Peyer's patch (tissue), 4 donors: ENCODE data around the gene ZKSCAN3.

ENCODE experiments used
- CTCF ChIP-seq, 6 experiments: fragments of 450-650 bp in 4 of 6; fragments of 200-600 bp in 2 of 6; sonication (generic) in 1 of 6; IDR thresholded peaks; one replicate each; pipeline ENCODE4 v1.5.1; 2017 to 2019; ENCODE audit warnings: antibody characterized with exemption in 6 of 6, mild to moderate bottlenecking in 3 of 6, moderate library complexity in 1 of 6
- POLR2A ChIP-seq, 2 donors: fragments of 450-650 bp; IDR thresholded peaks; one replicate each; pipeline ENCODE4 v1.5.1; 2017; ENCODE audit warnings: antibody characterized with exemption in 2 of 2, mild to moderate bottlenecking in 2 of 2, moderate library complexity in 2 of 2

DNA sequence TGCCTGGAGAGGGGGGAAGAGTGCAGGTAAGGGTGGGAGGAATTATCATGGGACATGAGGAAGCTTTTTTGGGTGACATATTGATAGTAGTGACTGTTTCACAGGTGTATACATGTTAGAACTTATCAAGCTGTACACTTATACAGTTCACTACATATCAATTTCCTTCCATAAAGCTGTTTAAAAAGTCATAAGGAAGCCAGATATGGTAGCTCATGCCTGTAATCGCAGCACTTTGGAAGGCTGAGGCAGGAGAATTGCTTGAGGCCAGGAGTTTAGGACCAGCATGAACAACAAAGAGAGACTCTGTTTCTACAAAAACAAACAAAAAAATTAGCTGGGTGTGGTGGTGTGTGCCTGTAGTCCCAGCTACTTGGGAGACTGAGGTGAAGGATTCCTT lies 28.1 kb downstream of the ZKSCAN3 start:
- TF ChIP-seq CTCF (IDR thresholded peaks at IDR 0.05): no peak
- TF ChIP-seq POLR2A (IDR thresholded peaks at IDR 0.05): no peak
